Osteoblast (primary cell): ENCODE measurements around the gene IGF2BP1. TPM values are rescaled to one million over a fixed set of nuclear protein-coding genes. Genes with fewer than 3 reads are reported as not detected.

Experiments used
- DNase-seq: peaks from one replicate; pipeline ENCODE4 v3.0.0; 2011; ENCODE audit warnings: low spot score, mixed read lengths; ENCODE audit not compliant: insufficient read length; ENCODE audit errors: missing footprints
- H2AFZ ChIP-seq: 2 replicates; pipeline ENCODE4 v1.6.0; 2011; ENCODE audit warnings: mild to moderate bottlenecking, low read length
- H3K27ac ChIP-seq: 2 replicates; pipeline ENCODE4 v1.5.1; 2011; ENCODE audit warnings: mild to moderate bottlenecking, low read depth, low read length, moderate library complexity
- H3K27me3 ChIP-seq: 2 replicates; pipeline ENCODE4 v1.6.0; 2012; ENCODE audit warnings: mild to moderate bottlenecking, control low read depth, inconsistent platforms, low read length, moderate library complexity; ENCODE audit not compliant: insufficient read depth
- H3K36me3 ChIP-seq: 2 replicates; pipeline ENCODE4 v1.5.1; 2011; ENCODE audit warnings: mild to moderate bottlenecking, low read length, control low read depth, moderate library complexity; ENCODE audit not compliant: insufficient read depth
- H3K4me1 ChIP-seq: 2 replicates; pipeline ENCODE4 v1.5.1; 2011; ENCODE audit warnings: mild to moderate bottlenecking, low read length, control low read depth, moderate library complexity; ENCODE audit not compliant: insufficient read depth
- H3K4me2 ChIP-seq: 2 replicates; pipeline ENCODE4 v1.6.0; 2011; ENCODE audit warnings: mild to moderate bottlenecking, low read length; ENCODE audit not compliant: insufficient read depth
- H3K4me3 ChIP-seq: fragments of 200-600 bp; sonication (generic); 3 replicates; pipeline ENCODE4 v1.5.1; 2012; ENCODE audit warnings: mild to moderate bottlenecking, low read length, inconsistent platforms; ENCODE audit not compliant: insufficient read depth
- H3K79me2 ChIP-seq: 2 replicates; pipeline ENCODE4 v1.6.0; 2012; ENCODE audit warnings: mild to moderate bottlenecking, low read length, control low read depth, inconsistent platforms; ENCODE audit not compliant: insufficient read depth
- H3K9me3 ChIP-seq: 2 replicates; pipeline ENCODE4 v1.5.1; 2011; ENCODE audit warnings: low read depth, low read length, control low read depth
- H4K20me1 ChIP-seq: 2 replicates; pipeline ENCODE4 v1.6.0; 2012; ENCODE audit warnings: mild to moderate bottlenecking, low read length, control low read depth; ENCODE audit not compliant: insufficient read depth
- total RNA-seq: library from RNA; depleted of rRNA; stranded (reverse); fragments of >200 nt; gene quantifications from 2 replicates; pipeline ENCODE4 v1.2.3, GENCODE V29; 2012
- TF ChIP-seq, protein P1 (sequence below): IDR thresholded peaks from 2 replicates; pipeline ENCODE4 v1.5.1; 2011; ENCODE audit warnings: mild to moderate bottlenecking, low read depth, low read length, moderate library complexity; ENCODE audit errors: extremely low read depth

The IGF2BP1 gene
- total RNA-seq, 1 donor: 1.4 TPM

DNA sequence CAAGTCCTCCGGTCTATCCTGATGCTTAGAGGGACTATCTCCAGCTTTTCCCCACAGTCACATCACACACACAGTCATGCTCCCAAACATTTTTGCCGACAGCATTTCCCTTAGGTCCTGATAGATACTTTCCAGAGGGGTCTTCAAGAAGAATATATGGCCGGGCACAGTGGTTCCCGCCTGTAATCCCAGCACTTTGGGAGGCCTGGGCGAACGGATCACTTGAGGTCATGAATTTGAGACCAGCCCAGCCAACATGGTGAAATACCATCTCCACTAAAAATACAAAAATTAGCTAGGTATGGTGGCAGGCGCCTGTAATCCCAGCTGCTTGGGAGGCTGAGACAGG, 24.5 kb upstream of the IGF2BP1 start:
- Histone ChIP-seq H4K20me1 (no peaks in the 10 kb centered on the region), H2AFZ (peak overlapping the region; percentile 69), H3K79me2 (no peaks in the 10 kb centered on the region), H3K27ac (peak overlapping the region; percentile 93), H3K4me2 (peak overlapping the region; percentile 79), H3K9me3 (no peaks in the 10 kb centered on the region), H3K4me1 (peaks cover 21% of the 10 kb centered on the region), H3K27me3 (no peaks in the 10 kb centered on the region), H3K4me3 (peak overlapping the region; percentile 49), H3K36me3 (no peaks in the 10 kb centered on the region)
- no peak for DNase-seq
- TF ChIP-seq, protein P1, sequence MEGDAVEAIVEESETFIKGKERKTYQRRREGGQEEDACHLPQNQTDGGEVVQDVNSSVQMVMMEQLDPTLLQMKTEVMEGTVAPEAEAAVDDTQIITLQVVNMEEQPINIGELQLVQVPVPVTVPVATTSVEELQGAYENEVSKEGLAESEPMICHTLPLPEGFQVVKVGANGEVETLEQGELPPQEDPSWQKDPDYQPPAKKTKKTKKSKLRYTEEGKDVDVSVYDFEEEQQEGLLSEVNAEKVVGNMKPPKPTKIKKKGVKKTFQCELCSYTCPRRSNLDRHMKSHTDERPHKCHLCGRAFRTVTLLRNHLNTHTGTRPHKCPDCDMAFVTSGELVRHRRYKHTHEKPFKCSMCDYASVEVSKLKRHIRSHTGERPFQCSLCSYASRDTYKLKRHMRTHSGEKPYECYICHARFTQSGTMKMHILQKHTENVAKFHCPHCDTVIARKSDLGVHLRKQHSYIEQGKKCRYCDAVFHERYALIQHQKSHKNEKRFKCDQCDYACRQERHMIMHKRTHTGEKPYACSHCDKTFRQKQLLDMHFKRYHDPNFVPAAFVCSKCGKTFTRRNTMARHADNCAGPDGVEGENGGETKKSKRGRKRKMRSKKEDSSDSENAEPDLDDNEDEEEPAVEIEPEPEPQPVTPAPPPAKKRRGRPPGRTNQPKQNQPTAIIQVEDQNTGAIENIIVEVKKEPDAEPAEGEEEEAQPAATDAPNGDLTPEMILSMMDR: no peak

- Histone ChIP-seq H3K4me1 (peaks cover 21% of the 10 kb centered on the region), H3K36me3 (no peaks in the 10 kb centered on the region), H3K79me2 (no peaks in the 10 kb centered on the region), H3K4me3 (no peak overlapping the region), H3K27me3 (no peaks in the 10 kb centered on the region), H3K9me3 (no peaks in the 10 kb centered on the region), H3K27ac (no peak overlapping the region), H3K4me2 (no peak overlapping the region), H2AFZ (peak overlapping the region; percentile 2), H4K20me1 (no peaks in the 10 kb centered on the region)
- no peak for DNase-seq
- TF ChIP-seq, protein P1: no peak
These were observed 23.4 kb upstream of the IGF2BP1 start for GRCh38 chr17:48973806-48974205.

DNA sequence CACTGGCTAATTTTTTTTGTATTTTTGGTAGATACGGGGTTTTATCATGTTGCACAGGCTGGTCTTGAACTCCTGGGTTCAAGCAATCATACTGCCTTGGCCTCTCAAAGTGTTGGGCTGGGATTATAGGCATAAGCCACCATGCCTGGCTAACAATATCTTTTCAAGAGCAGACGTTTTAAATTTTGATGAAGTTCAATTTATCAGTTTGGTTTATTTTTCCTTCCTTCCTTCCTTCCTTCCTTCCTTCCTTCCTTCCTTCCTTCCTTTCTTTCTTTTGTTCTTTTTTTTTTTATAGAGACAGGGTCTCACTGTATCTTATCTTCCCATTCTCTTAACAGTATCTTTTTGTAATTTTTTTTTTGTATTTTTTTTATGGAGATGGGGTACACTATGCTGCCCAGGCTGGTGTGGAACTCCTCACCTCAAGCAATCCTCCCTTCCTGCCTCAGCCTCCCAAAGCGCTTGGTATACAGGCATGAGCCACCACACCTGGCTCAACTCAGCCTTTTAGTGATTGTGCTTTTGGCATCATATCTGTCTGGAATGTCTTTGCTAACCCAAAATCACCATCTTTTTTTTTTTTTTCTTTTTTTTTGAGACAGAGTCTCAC, 15.2 kb upstream of the IGF2BP1 start:
- Histone ChIP-seq H4K20me1 (no peaks in the 10 kb centered on the region), H3K4me2 (no peak overlapping the region), H3K36me3 (no peaks in the 10 kb centered on the region), H3K79me2 (no peaks in the 10 kb centered on the region), H3K9me3 (no peaks in the 10 kb centered on the region), H3K27me3 (peaks cover 8% of the 10 kb centered on the region), H3K27ac (no peak overlapping the region), H2AFZ (no peak overlapping the region), H3K4me3 (no peak overlapping the region), H3K4me1 (no peaks in the 10 kb centered on the region)
- DNase-seq: no peak
- TF ChIP-seq, protein P1: no peak

DNA sequence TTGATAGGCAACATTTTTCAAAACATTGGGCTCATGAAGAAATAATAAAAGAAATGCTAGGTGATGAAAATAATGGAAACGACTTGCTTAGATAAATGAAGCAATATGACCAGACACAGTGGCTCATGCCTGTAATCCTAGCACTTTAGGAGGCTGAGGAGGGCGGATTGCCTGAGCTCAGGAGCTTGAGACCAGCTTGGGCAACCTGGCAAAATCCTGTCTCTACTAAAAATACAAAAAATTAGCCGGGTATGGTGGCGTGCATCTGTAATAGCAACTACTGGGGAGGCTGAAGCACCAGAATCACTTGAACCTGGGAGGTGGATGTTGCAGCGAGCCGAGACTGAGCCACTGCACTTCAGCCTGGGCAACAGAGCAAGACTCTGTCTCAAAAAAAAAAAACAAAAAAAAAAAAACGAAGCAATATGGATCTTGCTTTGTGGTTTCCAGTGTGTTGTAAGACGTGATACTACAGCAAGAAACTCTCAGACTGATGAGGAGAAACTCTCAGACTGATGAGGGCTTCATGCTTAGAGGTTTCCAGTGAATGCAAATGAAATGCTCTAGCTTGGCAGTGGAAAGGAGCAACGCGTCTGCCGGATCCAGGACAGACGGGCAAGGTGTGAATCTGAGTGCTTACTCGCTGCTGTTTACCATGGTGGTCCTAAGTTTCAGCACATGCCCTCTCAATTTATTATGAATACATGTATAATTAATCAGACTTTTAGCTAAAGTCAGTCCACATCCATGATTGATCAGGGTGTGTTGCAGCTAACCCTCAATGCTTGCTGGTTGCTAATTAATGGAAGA, 11.5 kb upstream of the IGF2BP1 start:
- Histone ChIP-seq H3K36me3 (no peaks in the 10 kb centered on the region), H3K27me3 (peaks cover 25% of the 10 kb centered on the region), H2AFZ (no peak overlapping the region), H3K27ac (no peak overlapping the region), H3K4me3 (no peak overlapping the region), H3K9me3 (no peaks in the 10 kb centered on the region), H4K20me1 (no peaks in the 10 kb centered on the region), H3K4me1 (no peaks in the 10 kb centered on the region), H3K79me2 (no peaks in the 10 kb centered on the region), H3K4me2 (no peak overlapping the region)
- DNase-seq: no peak
- TF ChIP-seq, protein P1: no peak
